Measurements from ENCODE around the gene CPSF3.

Gene CPSF3

DNA sequence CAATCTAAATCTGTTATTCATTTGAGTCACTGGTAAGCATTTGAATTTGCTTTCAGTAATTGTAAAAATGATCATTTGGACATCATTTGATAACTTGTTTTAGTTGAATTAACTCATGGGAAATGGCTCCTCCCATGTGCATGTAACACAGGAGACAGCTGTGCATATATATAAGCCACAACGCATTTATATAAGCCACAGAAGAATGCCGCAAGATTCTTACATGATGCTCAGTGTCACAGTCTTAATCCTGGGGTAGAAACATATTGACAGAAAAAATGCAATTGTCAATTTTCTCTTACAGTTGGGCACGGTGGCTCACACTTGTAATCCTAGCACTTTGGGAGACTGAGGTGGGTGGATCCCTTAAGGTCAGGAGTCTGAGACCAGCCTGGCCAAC, 37.6 kb downstream of the CPSF3 start:
- no peak for DNase-seq (ENCODE audit: extremely low spot score)
- TF ChIP-seq, protein P1, sequence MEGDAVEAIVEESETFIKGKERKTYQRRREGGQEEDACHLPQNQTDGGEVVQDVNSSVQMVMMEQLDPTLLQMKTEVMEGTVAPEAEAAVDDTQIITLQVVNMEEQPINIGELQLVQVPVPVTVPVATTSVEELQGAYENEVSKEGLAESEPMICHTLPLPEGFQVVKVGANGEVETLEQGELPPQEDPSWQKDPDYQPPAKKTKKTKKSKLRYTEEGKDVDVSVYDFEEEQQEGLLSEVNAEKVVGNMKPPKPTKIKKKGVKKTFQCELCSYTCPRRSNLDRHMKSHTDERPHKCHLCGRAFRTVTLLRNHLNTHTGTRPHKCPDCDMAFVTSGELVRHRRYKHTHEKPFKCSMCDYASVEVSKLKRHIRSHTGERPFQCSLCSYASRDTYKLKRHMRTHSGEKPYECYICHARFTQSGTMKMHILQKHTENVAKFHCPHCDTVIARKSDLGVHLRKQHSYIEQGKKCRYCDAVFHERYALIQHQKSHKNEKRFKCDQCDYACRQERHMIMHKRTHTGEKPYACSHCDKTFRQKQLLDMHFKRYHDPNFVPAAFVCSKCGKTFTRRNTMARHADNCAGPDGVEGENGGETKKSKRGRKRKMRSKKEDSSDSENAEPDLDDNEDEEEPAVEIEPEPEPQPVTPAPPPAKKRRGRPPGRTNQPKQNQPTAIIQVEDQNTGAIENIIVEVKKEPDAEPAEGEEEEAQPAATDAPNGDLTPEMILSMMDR (IDR thresholded peaks at IDR 0.05; ENCODE audit: control extremely low read depth, extremely low read depth, low read depth, missing control alignments), result no peak
- POLR2A ChIA-PET, result no interaction called here
- CTCF ChIA-PET, result no interaction called here

DNA sequence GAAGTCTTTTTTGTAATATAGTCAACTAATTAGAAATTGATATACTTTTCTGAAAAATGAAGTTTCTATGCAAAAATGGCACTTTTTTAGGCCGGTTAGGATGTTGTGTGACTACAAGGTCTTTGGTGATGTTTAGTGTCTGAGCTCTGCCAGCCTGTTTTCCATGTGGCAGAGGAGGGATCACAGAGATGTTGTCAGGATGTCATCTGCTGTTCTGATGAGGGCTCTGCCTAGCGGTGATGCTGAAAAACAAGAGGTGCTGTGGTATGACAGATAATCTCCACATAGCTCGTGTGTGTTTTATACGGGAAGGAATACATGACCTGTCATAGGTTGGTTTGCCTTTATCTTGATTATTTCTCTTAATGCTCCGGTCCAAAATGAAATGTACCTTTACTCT, 38.9 kb downstream of the CPSF3 start:
- no peak for DNase-seq (ENCODE audit: extremely low spot score)
- ChIA-PET CTCF (interaction anchor here (0.7 to 1.3 kb wide), 2 partner anchors 9 kb away, joined by 3 read pairs; no protein-coding TSS in a partner anchor), POLR2A (no interaction called here)
- TF ChIP-seq, protein P1 (IDR thresholded peaks at IDR 0.05; ENCODE audit: control extremely low read depth, extremely low read depth, low read depth, missing control alignments), result no peak

DNA sequence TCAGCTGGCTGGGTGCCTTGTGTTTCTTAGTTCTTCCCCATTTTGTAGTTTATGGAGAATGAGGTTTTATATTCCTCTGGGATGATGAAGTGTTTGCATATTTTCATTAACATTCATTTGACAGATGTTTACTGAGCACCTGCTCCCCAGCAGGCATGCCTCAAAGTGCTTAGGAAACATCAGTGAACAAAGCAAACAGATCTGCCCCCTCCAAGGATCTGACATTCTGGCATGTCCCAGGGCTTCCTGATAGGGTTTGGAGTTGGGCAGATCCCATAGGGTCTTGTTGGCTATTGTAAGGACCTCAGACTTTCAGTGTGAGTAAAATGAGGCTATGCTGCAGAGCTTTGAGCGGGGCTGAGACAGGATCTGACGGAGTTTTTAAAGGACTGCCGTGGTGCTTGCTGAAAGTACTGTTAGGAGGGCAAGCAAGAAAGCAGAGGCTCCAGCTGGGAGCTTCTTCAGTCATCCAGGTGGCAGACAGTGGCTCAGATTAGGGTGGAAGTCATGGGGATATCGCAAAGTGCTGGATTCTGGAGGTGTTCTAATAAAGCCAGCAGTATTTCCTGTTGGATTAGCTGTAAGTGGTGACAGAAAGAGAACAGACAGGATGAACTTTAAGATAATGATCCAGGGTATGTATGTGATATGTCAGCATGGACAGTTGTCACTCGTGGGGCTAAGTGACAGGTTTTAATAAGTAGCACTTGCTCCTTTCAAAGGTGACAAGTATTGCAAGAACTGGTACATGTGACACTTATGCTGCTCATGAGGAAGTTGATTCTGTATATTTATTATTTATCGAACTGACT, 39.6 kb downstream of the CPSF3 start:
- DNase-seq (ENCODE audit: extremely low spot score), result no peak
- CTCF ChIA-PET, result interaction anchor here (0.7 to 1.3 kb wide), 2 partner anchors 9 to 10 kb away, joined by 3 read pairs; no protein-coding TSS in a partner anchor
- POLR2A ChIA-PET, result no interaction called here
- TF ChIP-seq, protein P1 (IDR thresholded peaks at IDR 0.05; ENCODE audit: control extremely low read depth, extremely low read depth, low read depth, missing control alignments), result no peak

DNA sequence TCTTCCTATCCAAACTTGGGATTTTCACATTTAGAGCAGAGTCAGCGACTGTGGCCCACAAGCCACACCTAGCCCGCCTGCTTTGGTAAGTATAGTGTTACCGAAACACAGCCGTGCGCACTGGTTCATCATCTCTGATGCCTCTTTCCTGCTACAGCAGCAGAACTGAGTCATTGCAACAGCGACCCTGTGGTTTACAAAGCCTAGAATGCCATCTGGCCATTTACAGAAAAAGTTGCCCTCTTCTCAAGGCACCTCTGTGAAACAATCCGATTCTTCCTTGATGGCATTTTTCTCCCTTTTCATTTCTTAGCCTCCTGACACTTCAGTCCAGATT, 40.2 kb downstream of the CPSF3 start:
- CTCF ChIA-PET, result interaction anchor here (1.3 kb wide), 1 partner anchor 10 kb away, joined by 3 read pairs; no protein-coding TSS in a partner anchor
- POLR2A ChIA-PET, result no interaction called here
- TF ChIP-seq, protein P1 (IDR thresholded peaks at IDR 0.05; ENCODE audit: control extremely low read depth, extremely low read depth, low read depth, missing control alignments), result no peak
- no peak for DNase-seq (ENCODE audit: extremely low spot score)

DNA sequence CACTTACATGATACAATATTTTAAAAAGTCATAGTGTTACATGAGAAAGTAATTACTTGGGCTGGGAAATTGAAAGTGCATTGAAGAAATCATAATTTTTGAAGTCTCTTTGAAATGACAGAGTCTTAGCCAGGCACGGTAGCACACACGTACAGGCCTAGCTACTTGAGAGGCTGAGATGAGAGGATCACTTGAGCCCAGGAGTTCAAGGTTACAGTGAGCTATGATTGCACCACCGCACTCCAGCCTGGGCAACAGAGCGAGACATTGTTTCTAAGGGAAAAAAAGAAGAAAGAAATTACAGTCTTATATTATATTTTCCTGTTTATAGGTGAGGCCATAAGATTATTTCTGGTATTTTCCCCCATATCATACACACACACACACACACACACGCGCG, 41.7 kb downstream of the CPSF3 start:
- ChIA-PET POLR2A (no interaction called here), CTCF (interaction anchor here (1.1 to 1.5 kb wide), 2 partner anchors 10 to 34 kb away, joined by 3 read pairs; no protein-coding TSS in a partner anchor)
- no peak for DNase-seq (ENCODE audit: extremely low spot score)
- TF ChIP-seq, protein P1 (IDR thresholded peaks at IDR 0.05; ENCODE audit: control extremely low read depth, extremely low read depth, low read depth, missing control alignments), result no peak

DNA sequence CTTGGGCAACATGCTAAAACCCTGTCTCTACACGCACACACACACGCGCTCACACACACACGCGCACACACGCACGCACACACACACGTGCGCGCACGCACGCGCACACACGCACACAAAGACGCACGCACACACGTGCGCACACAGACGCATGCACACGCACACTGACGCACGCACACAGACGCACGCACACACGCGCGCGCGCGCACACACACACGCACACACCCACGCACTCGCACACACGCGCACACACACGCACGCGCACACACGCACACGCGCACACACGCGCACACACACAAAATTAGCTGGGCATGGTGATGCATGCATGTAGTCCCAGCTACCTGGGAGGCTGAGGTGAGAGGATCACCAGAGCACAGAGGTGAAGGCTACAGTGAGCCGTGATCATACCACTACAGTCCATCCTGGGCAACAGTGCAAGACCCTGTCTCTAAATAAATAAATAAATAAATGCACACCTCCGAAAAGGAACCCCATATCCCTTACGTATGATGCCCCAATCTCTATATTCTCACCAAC, 42.8 kb downstream of the CPSF3 start:
- ChIA-PET CTCF (no interaction called here), POLR2A (no interaction called here)
- TF ChIP-seq, protein P1 (IDR thresholded peaks at IDR 0.05; ENCODE audit: control extremely low read depth, extremely low read depth, low read depth, missing control alignments), result no peak
- no peak for DNase-seq (ENCODE audit: extremely low spot score)
